GM10266 (cell line): ENCODE measurements around the gene CAPN2.

Source experiments
- DNase-seq: peaks from one replicate; pipeline ENCODE4 v3.0.0; 2012; ENCODE audit errors: extremely low spot score
- TF ChIP-seq, protein P1 (sequence below): IDR thresholded peaks from 2 replicates; pipeline ENCODE4 v1.5.1; 2012; ENCODE audit warnings: mild to moderate bottlenecking, low read depth; ENCODE audit not compliant: control insufficient read depth, insufficient read depth; ENCODE audit errors: missing control alignments

CAPN2 gene

DNA sequence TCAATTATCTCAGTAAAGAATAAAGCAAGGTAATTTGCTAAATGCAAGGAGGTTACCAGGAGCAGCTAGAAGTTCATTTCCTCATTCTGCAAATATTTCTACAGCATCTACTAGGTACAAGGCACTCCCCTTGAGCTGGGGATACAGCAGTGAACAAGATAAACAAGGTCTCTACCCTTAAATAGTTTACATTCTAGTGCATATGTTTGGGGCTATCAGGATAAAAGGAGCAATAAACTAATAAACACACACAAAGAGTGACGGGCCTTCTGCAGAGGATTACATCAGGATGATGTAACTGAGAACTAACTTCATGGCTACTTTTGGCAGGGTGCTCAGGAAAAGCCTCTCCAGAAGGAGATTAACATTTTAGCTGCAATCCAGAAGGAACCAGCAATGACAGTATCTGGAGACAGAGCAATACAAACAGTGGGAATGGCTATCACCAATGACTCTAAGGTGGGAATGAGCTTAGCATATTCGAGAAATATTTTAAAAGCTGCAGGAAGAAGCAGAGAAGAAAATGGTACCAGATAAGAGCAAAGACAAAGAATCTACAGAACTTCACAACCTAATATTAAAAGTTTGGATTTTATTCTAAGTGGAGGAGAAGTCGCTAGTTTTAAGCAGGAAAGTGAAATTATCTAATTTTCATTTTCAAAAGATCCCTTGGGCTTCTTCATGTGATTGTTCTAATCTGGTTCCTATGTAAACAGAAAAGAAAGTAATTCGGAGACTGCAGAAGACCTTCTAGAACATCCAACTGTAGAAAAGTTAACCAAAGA is 107.6 kb downstream of the CAPN2 start:
- TF ChIP-seq, protein P1, sequence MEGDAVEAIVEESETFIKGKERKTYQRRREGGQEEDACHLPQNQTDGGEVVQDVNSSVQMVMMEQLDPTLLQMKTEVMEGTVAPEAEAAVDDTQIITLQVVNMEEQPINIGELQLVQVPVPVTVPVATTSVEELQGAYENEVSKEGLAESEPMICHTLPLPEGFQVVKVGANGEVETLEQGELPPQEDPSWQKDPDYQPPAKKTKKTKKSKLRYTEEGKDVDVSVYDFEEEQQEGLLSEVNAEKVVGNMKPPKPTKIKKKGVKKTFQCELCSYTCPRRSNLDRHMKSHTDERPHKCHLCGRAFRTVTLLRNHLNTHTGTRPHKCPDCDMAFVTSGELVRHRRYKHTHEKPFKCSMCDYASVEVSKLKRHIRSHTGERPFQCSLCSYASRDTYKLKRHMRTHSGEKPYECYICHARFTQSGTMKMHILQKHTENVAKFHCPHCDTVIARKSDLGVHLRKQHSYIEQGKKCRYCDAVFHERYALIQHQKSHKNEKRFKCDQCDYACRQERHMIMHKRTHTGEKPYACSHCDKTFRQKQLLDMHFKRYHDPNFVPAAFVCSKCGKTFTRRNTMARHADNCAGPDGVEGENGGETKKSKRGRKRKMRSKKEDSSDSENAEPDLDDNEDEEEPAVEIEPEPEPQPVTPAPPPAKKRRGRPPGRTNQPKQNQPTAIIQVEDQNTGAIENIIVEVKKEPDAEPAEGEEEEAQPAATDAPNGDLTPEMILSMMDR = no peak
- DNase-seq = no peak

DNA sequence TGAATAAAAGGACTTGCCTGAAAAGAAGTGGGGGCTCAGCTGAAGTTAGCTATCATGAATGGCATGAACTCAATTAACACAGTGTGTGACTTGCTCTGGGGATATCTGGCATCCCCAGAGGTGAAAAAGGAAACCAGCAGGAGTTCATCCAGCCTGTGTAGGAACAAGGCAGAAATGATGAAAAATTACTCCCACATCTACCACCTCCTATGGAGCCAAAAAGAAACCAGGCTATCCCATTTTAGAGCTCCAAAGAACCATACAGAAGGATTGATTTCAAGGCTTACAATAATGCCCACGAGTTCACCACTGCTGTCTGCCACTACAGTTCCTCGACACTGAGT is 108.1 kb downstream of the CAPN2 start:
- TF ChIP-seq, protein P1 = no peak
- DNase-seq = no peak

DNA sequence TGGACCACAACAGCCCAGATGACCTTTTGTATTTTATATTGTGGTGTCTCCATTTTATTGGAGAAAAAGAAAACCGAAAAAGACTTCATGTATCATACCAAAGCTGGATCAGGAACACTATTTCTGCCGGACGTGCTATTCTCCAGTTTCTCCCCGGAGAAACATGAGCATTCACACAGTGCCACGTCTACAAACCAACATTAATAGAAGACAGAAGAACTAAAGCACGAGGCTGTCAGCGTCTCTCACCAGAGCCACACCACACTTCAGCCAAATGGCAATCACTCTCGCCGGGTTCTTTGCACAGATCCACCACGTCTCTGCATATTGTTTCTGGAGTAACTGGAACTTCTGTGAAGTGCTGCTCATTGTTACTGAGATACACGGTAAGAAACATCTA is 108.6 kb downstream of the CAPN2 start:
- TF ChIP-seq, protein P1 = no peak
- DNase-seq = no peak

DNA sequence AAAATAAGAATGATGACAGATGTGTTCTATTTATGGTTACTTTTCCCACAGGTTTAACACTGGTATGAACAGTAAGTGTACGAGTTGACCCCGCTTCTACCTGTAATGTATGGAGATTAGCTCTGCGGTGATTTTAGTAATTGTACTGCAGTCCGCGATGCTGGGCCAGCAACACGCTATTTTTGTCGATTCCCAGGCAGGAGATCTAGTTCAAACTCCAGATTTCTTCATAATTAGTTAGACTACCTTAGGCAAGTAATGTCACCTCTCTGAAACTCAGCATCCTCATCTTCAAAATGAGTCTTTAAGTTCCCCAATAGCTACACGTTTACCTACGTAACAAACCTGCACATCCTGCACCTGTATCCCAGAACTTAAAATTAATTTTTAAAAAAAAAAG is 111.9 kb downstream of the CAPN2 start:
- DNase-seq = no peak
- TF ChIP-seq, protein P1 = no peak

DNA sequence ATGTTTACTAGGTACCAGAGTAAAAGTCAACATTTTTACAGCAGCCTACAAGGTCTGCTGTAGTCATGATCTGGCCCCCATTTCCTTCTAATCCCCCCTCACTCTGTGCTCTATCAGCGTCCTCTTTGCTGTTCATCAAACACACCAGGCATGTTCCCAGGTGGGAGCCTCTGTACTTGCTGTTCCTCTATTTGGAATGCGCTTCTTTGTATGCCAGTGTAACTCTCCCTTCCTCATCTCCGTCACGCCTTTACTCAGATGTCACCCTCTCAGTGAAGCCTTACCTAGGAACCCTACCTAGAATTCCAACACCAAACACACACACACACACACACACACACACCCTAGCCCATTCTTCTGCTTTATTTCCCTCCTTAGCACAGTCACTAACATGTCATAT is 112.4 kb downstream of the CAPN2 start:
- TF ChIP-seq, protein P1 = no peak
- no peak for DNase-seq
